Measurements from ENCODE around the gene SPDYA. TPM values are rescaled to one million over a fixed set of nuclear protein-coding genes. Genes with fewer than 3 reads are reported as not detected.

The SPDYA gene
- polyA plus RNA-seq, 3 donors = 0.15 TPM; not detected in 2

- H3K36me3 ChIP-seq (replicated peaks in 1 of 2; ENCODE audit: control insufficient read depth in 1 of 2, insufficient read depth in 2 of 2, low read length in 2 of 2) = peaks cover 46 to 53% of the 10 kb centered on the region in 2 donors
- peaks cover 24% of the 10 kb centered on the region for H3K4me1 Mint-ChIP-seq
Observed at GRCh38 chr2:28776471-28776870, 34.2 kb upstream of the SPDYA start.

GRCh38 chr2:28778392-28778791 lies 32.2 kb upstream of the SPDYA start:
- Histone ChIP-seq H3K9ac (ENCODE audit: insufficient read depth, low read length, poor library complexity, severe bottlenecking) (no peak overlapping the region), H3K27me3 (ENCODE audit: control insufficient read depth in 2 of 2, insufficient read depth in 2 of 2, low read length in 2 of 2) (no peaks in the 10 kb centered on the region), H3K4me1 (ENCODE audit: control insufficient read depth in 1 of 2, insufficient read depth in 2 of 2, low read length in 2 of 2) (peaks cover 12 to 18% of the 10 kb centered on the region in 2 donors), H3K79me2 (ENCODE audit: insufficient read depth, low read length) (peaks cover 76% of the 10 kb centered on the region), H3K4me2 (replicated peaks; ENCODE audit: extremely low read depth, low read length, poor library complexity, severe bottlenecking) (no peak overlapping the region), H2AFZ (ENCODE audit: insufficient read depth, low read depth, low read length, poor library complexity, severe bottlenecking) (no peak overlapping the region), H3K9me3 (replicated peaks in 1 of 2; ENCODE audit: control insufficient read depth in 1 of 2, insufficient read depth in 1 of 2, low read length in 2 of 2) (no peaks in the 10 kb centered on the region), H3K4me3 (replicated peaks in 1 of 3; ENCODE audit: low read depth in 2 of 3, low read length in 3 of 3) (no peak overlapping the region), H3K36me3 (replicated peaks in 1 of 2; ENCODE audit: control insufficient read depth in 1 of 2, insufficient read depth in 2 of 2, low read length in 2 of 2) (peaks cover 65 to 73% of the 10 kb centered on the region in 2 donors), H3K27ac (ENCODE audit: low read depth in 1 of 2, low read length in 2 of 2) (peak overlapping the region in 1 of 2 donors; percentile 34), H4K20me1 (ENCODE audit: insufficient read depth, low read length) (peaks cover 100% of the 10 kb centered on the region)
- intact Hi-C loops (cut with micrococcal nuclease) = no loop called here
- Mint-ChIP-seq H3K27ac (peak overlapping the region in 5 of 7 donors; percentile 43 to 73 (median 56)), H3K4me1 (peaks cover 15% of the 10 kb centered on the region), H3K27me3 (ENCODE audit: low read depth in 3 of 3) (peaks cover 0 to 3% (median 0%) of the 10 kb centered on the region in 3 donors), H3K4me3 (no peak overlapping the region), H3K9me3 (no peaks in the 10 kb centered on the region), H3K36me3 (peaks cover 52 to 66% of the 10 kb centered on the region in 2 donors)
- 100% methylated on average over 2 of the region's 5 CpGs for WGBS (ENCODE audit: insufficient coverage)
- no peak for DNase-seq
- TF ChIP-seq CTCF (IDR thresholded peaks at IDR 0.05) = no peak

More at GRCh38 chr2:28776471-28776870, 34.2 kb upstream of the SPDYA start:
- H3K4me1 ChIP-seq (ENCODE audit: control insufficient read depth in 1 of 2, insufficient read depth in 2 of 2, low read length in 2 of 2) = peaks cover 12 to 18% of the 10 kb centered on the region in 2 donors
- peaks cover 90% of the 10 kb centered on the region for H3K79me2 ChIP-seq (ENCODE audit: insufficient read depth, low read length)
- no peak overlapping the region for H3K4me3 ChIP-seq (replicated peaks in 1 of 3; ENCODE audit: low read depth in 2 of 3, low read length in 3 of 3)
- Mint-ChIP-seq H3K9me3 (no peaks in the 10 kb centered on the region), H3K27ac (peak overlapping the region in 2 of 7 donors; percentile 18 to 63), H3K27me3 (ENCODE audit: low read depth in 3 of 3) (peaks cover 0 to 3% (median 0%) of the 10 kb centered on the region in 3 donors), H3K4me3 (no peak overlapping the region), H3K36me3 (peaks cover 39 to 49% of the 10 kb centered on the region in 2 donors)
- no peak overlapping the region for H3K27ac ChIP-seq (ENCODE audit: low read depth in 1 of 2, low read length in 2 of 2)
- no peak overlapping the region for H3K4me2 ChIP-seq (replicated peaks; ENCODE audit: extremely low read depth, low read length, poor library complexity, severe bottlenecking)
- H3K9me3 ChIP-seq (replicated peaks in 1 of 2; ENCODE audit: control insufficient read depth in 1 of 2, insufficient read depth in 1 of 2, low read length in 2 of 2) = no peaks in the 10 kb centered on the region
- H2AFZ ChIP-seq (ENCODE audit: insufficient read depth, low read depth, low read length, poor library complexity, severe bottlenecking) = no peak overlapping the region
- intact Hi-C loops (cut with micrococcal nuclease) = no loop called here
- TF ChIP-seq CTCF (IDR thresholded peaks at IDR 0.05) = no peak
- H3K9ac ChIP-seq (ENCODE audit: insufficient read depth, low read length, poor library complexity, severe bottlenecking) = no peak overlapping the region
- 91% methylated on average over 5 of the region's 6 CpGs for WGBS (ENCODE audit: insufficient coverage)
- peaks cover 100% of the 10 kb centered on the region for H4K20me1 ChIP-seq (ENCODE audit: insufficient read depth, low read length)
- no peaks in the 10 kb centered on the region for H3K27me3 ChIP-seq (ENCODE audit: control insufficient read depth in 2 of 2, insufficient read depth in 2 of 2, low read length in 2 of 2)
- no peak for DNase-seq

Measured in CD14-positive monocyte (primary cell).